Keratinocyte (primary cell): Measurements from ENCODE around the gene KANSL1.

ENCODE experiments used
- EZH2 ChIP-seq: IDR thresholded peaks from one replicate; pipeline ENCODE4 v1.6.1; 2012; ENCODE audit warnings: inconsistent platforms, mild to moderate bottlenecking, low read length, moderate library complexity
- TF ChIP-seq, protein P1 (sequence below), 3 experiments: IDR thresholded peaks in 1 of 3; conservative IDR thresholded peaks in 1 of 3; optimal IDR thresholded peaks in 1 of 3; 2 replicates in 2 of 3; 3 replicates in 1 of 3; pipeline versions ENCODE3 to v1.5.1; 2011; ENCODE audit warnings: low read length in 3 of 3, mild to moderate bottlenecking in 3 of 3, moderate library complexity in 2 of 3, control low read depth in 1 of 3, inconsistent platforms in 1 of 3; ENCODE audit not compliant: insufficient read depth in 2 of 3; ENCODE audit errors: extremely low read depth in 1 of 3

GRCh38 chr17:46026166-46027047 lies 166.8 kb downstream of the KANSL1 start:
- TF ChIP-seq, protein P1, sequence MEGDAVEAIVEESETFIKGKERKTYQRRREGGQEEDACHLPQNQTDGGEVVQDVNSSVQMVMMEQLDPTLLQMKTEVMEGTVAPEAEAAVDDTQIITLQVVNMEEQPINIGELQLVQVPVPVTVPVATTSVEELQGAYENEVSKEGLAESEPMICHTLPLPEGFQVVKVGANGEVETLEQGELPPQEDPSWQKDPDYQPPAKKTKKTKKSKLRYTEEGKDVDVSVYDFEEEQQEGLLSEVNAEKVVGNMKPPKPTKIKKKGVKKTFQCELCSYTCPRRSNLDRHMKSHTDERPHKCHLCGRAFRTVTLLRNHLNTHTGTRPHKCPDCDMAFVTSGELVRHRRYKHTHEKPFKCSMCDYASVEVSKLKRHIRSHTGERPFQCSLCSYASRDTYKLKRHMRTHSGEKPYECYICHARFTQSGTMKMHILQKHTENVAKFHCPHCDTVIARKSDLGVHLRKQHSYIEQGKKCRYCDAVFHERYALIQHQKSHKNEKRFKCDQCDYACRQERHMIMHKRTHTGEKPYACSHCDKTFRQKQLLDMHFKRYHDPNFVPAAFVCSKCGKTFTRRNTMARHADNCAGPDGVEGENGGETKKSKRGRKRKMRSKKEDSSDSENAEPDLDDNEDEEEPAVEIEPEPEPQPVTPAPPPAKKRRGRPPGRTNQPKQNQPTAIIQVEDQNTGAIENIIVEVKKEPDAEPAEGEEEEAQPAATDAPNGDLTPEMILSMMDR (optimal IDR thresholded peaks at IDR 0.05 in 1 of 3, IDR thresholded peaks at IDR 0.05 in 1 of 3, conservative IDR thresholded peaks at IDR 0.05 in 1 of 3; ENCODE audit: extremely low read depth in 1 of 3, insufficient read depth in 2 of 3, low read length in 3 of 3): no peak
- no peak for TF ChIP-seq EZH2
